ENCODE measurements around the gene RFTN1.

RFTN1 gene

DNA sequence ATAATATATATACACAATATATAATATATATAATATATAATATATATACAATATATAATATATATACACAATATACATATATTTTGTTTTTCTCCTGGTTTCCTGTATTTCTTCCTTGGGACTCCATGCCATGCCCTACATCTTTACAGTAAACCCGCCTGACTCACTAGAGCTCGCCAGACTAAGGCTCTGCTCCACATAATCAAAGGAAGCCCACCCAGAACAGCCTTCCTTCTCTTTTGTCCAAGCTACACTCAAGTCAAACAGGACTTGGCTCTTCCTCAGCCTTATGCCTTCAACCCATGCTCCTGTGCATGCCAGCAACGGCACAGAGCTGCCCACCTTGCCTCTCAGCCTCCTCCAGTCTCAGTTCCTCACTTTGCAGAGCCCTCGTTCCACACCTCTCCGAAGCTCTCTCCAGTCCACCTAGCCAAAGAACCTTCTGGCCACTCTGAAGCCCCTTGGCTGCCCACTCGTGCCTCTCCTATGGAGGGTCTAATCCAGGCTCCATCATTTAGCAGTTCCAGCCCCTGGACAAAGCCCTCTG, 109.1 kb downstream of the RFTN1 start:
- Histone ChIP-seq H3K27me3 (ENCODE audit: insufficient read depth, low read length, poor library complexity, severe bottlenecking) (no peaks in the 10 kb centered on the region), H3K9ac (ENCODE audit: low read depth, low read length, poor library complexity, severe bottlenecking) (no peak overlapping the region), H2AFZ (ENCODE audit: low read length) (no peak overlapping the region), H3K4me2 (ENCODE audit: low read depth, low read length, poor library complexity, severe bottlenecking) (no peak overlapping the region), H3K9me2 (replicated peaks; ENCODE audit: low read depth, low read length) (no peaks in the 10 kb centered on the region), H3K4me1 (ENCODE audit: insufficient read depth, low read length, poor library complexity, severe bottlenecking) (peaks cover 6% of the 10 kb centered on the region), H3K36me3 (ENCODE audit: insufficient read depth, low read length) (peaks cover 84% of the 10 kb centered on the region), H3F3A (ENCODE audit: low read depth) (no peaks in the 10 kb centered on the region; the same call in 1 of the 2 replicates), H4K20me1 (ENCODE audit: insufficient read depth, low read length, poor library complexity, severe bottlenecking) (peaks cover 4% of the 10 kb centered on the region), H3K4me3 (ENCODE audit: low read length, poor library complexity, severe bottlenecking) (no peak overlapping the region), H3K9me3 (ENCODE audit: insufficient read depth, low read depth, low read length) (no peaks in the 10 kb centered on the region), H3K79me2 (ENCODE audit: insufficient read depth, low read length) (peaks cover 34% of the 10 kb centered on the region; the same call in 1 of the 2 replicates)
- TF ChIP-seq EZH2phosphoT487 (IDR thresholded peaks at IDR 0.05; ENCODE audit: borderline replicate concordance), result no peak
- TF ChIP-seq, protein P1, sequence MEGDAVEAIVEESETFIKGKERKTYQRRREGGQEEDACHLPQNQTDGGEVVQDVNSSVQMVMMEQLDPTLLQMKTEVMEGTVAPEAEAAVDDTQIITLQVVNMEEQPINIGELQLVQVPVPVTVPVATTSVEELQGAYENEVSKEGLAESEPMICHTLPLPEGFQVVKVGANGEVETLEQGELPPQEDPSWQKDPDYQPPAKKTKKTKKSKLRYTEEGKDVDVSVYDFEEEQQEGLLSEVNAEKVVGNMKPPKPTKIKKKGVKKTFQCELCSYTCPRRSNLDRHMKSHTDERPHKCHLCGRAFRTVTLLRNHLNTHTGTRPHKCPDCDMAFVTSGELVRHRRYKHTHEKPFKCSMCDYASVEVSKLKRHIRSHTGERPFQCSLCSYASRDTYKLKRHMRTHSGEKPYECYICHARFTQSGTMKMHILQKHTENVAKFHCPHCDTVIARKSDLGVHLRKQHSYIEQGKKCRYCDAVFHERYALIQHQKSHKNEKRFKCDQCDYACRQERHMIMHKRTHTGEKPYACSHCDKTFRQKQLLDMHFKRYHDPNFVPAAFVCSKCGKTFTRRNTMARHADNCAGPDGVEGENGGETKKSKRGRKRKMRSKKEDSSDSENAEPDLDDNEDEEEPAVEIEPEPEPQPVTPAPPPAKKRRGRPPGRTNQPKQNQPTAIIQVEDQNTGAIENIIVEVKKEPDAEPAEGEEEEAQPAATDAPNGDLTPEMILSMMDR (conservative IDR thresholded peaks at IDR 0.05; ENCODE audit: low read length), result no peak

DNA sequence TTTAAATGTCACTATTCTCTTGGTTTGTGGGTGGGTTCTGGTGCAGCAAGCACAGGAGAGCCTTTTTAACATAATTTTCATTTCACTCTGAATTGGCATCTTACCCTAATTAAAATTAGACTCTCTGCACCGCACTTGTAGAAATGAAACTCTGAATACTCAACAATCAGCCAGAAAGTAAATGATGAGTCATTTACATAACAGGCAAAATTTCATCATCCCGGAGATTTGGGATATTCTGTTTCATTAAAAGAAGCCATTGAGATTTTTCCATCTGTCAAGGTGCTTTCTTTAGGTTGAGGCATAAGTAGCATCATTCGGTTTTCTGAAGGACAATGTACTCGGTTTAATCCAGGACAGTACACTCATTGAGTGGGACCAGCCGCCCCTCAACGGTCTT, 111.0 kb downstream of the RFTN1 start:
- Histone ChIP-seq H3K4me1 (ENCODE audit: insufficient read depth, low read length, poor library complexity, severe bottlenecking) (peaks cover 6% of the 10 kb centered on the region), H3K36me3 (ENCODE audit: insufficient read depth, low read length) (peaks cover 68% of the 10 kb centered on the region), H3K9me3 (ENCODE audit: insufficient read depth, low read depth, low read length) (no peaks in the 10 kb centered on the region), H3K4me3 (ENCODE audit: low read length, poor library complexity, severe bottlenecking) (no peak overlapping the region), H2AFZ (ENCODE audit: low read length) (no peak overlapping the region), H3K79me2 (ENCODE audit: insufficient read depth, low read length) (peaks cover 34% of the 10 kb centered on the region; the same call in 1 of the 2 replicates), H3F3A (ENCODE audit: low read depth) (no peaks in the 10 kb centered on the region; the same call in 1 of the 2 replicates), H3K4me2 (ENCODE audit: low read depth, low read length, poor library complexity, severe bottlenecking) (no peak overlapping the region), H3K9ac (ENCODE audit: low read depth, low read length, poor library complexity, severe bottlenecking) (no peak overlapping the region), H3K27me3 (ENCODE audit: insufficient read depth, low read length, poor library complexity, severe bottlenecking) (no peaks in the 10 kb centered on the region), H4K20me1 (ENCODE audit: insufficient read depth, low read length, poor library complexity, severe bottlenecking) (peaks cover 4% of the 10 kb centered on the region), H3K9me2 (replicated peaks; ENCODE audit: low read depth, low read length) (no peaks in the 10 kb centered on the region)
- no peak for TF ChIP-seq EZH2phosphoT487 (IDR thresholded peaks at IDR 0.05; ENCODE audit: borderline replicate concordance)
- TF ChIP-seq, protein P1 (conservative IDR thresholded peaks at IDR 0.05; ENCODE audit: low read length), result no peak

DNA sequence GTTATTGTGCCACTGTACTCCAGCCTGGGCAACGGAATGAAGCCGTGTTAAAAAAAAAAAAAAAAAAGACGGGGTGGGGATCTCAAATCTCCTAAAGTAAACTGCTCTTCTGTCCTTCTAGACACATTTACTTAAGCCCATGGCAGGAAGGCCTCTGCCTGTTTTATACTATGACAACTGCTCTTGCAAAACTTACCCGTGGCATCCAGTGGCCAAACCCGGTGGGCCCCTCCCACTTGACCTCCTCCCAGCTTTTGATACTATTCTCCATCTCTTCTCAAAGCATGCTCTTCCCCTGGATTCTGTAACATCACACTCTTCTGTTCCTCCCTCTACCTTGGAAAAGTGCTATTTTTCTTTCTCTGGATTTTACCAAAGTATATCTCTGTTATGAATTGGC, 112.2 kb downstream of the RFTN1 start:
- peaks cover 66% of the 10 kb centered on the region for H3K36me3 ChIP-seq (ENCODE audit: insufficient read depth, low read length)
- peaks cover 4% of the 10 kb centered on the region for H4K20me1 ChIP-seq (ENCODE audit: insufficient read depth, low read length, poor library complexity, severe bottlenecking)
- TF ChIP-seq, protein P1 (conservative IDR thresholded peaks at IDR 0.05; ENCODE audit: low read length), result no peak
- no peak for TF ChIP-seq EZH2phosphoT487 (IDR thresholded peaks at IDR 0.05; ENCODE audit: borderline replicate concordance)
- H3K9me2 ChIP-seq (replicated peaks; ENCODE audit: low read depth, low read length), result no peaks in the 10 kb centered on the region
- H3F3A ChIP-seq (ENCODE audit: low read depth), result no peaks in the 10 kb centered on the region; the same call in 1 of the 2 replicates
- no peaks in the 10 kb centered on the region for H3K27me3 ChIP-seq (ENCODE audit: insufficient read depth, low read length, poor library complexity, severe bottlenecking)
- H3K4me2 ChIP-seq (ENCODE audit: low read depth, low read length, poor library complexity, severe bottlenecking), result no peak overlapping the region
- H3K4me1 ChIP-seq (ENCODE audit: insufficient read depth, low read length, poor library complexity, severe bottlenecking), result peaks cover 6% of the 10 kb centered on the region
- H3K79me2 ChIP-seq (ENCODE audit: insufficient read depth, low read length), result peaks cover 34% of the 10 kb centered on the region; the same call in 1 of the 2 replicates
- H3K9me3 ChIP-seq (ENCODE audit: insufficient read depth, low read depth, low read length), result no peaks in the 10 kb centered on the region
- no peak overlapping the region for H3K4me3 ChIP-seq (ENCODE audit: low read length, poor library complexity, severe bottlenecking)
- H3K9ac ChIP-seq (ENCODE audit: low read depth, low read length, poor library complexity, severe bottlenecking), result no peak overlapping the region
- no peak overlapping the region for H2AFZ ChIP-seq (ENCODE audit: low read length)

All from Loucy (cell line).